A549 (cell line): ENCODE data around the gene NSMF. TPM values are rescaled to one million over a fixed set of nuclear protein-coding genes. Genes with fewer than 3 reads are reported as not detected.

ENCODE experiments used
- ATAC-seq, 2 experiments: fragments of 200-7000 bp in 1 of 2; fragments of >200 bp in 1 of 2; cut with Nextera tagmentation in 1 of 2; cut with Tn5 transposase in 1 of 2; 3 replicates each; pipeline versions ENCODE4 v1.8.0 to v1.9.1; 2018 to 2020; ENCODE audit warnings: mild to moderate bottlenecking in 1 of 2, moderate library complexity in 1 of 2
- CTCF ChIA-PET: fragments of 300-600 bp; sonication (Branson Sonifier 250); formaldehyde crosslinking; extraction: SDS; loops from one replicate; lab custom pipeline; 2021; ENCODE audit warnings: antibody characterized with exemption, inconsistent platforms; lab: Yijun Ruan, JAX
- POLR2A ChIA-PET: fragments of 350-600 bp; formaldehyde crosslinking; extraction: SDS; loops from one replicate; lab custom pipeline; 2021; ENCODE audit warnings: antibody characterized with exemption, inconsistent platforms; lab: Yijun Ruan, JAX
- DNase-seq, 2 experiments: peaks; one replicate each; pipeline versions ENCODE4 v3.0.0 to v3.0.0-alpha.2; 2011 to 2016; ENCODE audit warnings: low read depth in 1 of 2, low spot score in 1 of 2
- FAIRE-seq: peaks from 2 replicates; lab custom pipeline; 2011; peaks lifted over from hg19 to GRCh38; lab: Jason Lieb, UNC
- H3K27ac ChIP-seq, 2 experiments: fragments of >200 bp; sonication (Bioruptor Twin); formaldehyde crosslinking; 3 replicates each; pipeline ENCODE4 v1.5.1; 2016 to 2017
- H3K4me1 ChIP-seq: fragments of >200 bp; sonication (Bioruptor Twin); formaldehyde crosslinking; 3 replicates; pipeline ENCODE4 v1.6.1; 2016
- H3K4me2 ChIP-seq: fragments of >200 bp; sonication (Bioruptor Twin); formaldehyde crosslinking; 3 replicates; pipeline ENCODE4 v1.6.1; 2016
- H3K4me3 ChIP-seq: fragments of >200 bp; sonication (Bioruptor Twin); formaldehyde crosslinking; 3 replicates; pipeline ENCODE4 v1.5.1; 2016
- H3K9me3 ChIP-seq: fragments of >200 bp; sonication (Bioruptor Twin); formaldehyde crosslinking; 3 replicates; pipeline ENCODE4 v1.6.1; 2016
- ATOH8 ChIP-seq: fragments of 250-450 bp; sonication (Bioruptor Pico); IDR thresholded peaks from 2 replicates; pipeline ENCODE4 v1.5.0; 2020; ENCODE audit warnings: low read depth, mild to moderate bottlenecking, moderate library complexity
- CEBPB ChIP-seq, 2 experiments: fragments of >200 bp in 1 of 2; sonication (Bioruptor Twin) in 1 of 2; formaldehyde crosslinking in 1 of 2; IDR thresholded peaks; 2 replicates each; pipeline ENCODE4 v1.6.1; 2012 to 2016
- CHD2 ChIP-seq: fragments of 150-350 bp; IDR thresholded peaks from 2 replicates; pipeline ENCODE4 v1.6.1; 2014; ENCODE audit warnings: low read length; ENCODE audit not compliant: partially characterized antibody
- FOSB ChIP-seq: fragments of 250-450 bp; sonication (Bioruptor Pico); IDR thresholded peaks from 2 replicates; pipeline ENCODE4 v1.5.0; 2020; ENCODE audit warnings: mild to moderate bottlenecking, moderate library complexity
- GATA3 ChIP-seq: IDR thresholded peaks from 2 replicates; pipeline ENCODE4 v1.6.1; 2012; ENCODE audit warnings: borderline replicate concordance
- HEYL ChIP-seq: fragments of 250-450 bp; sonication (Bioruptor Pico); IDR thresholded peaks from 2 replicates; pipeline ENCODE4 v1.8.0; 2021; ENCODE audit warnings: mild to moderate bottlenecking, moderate library complexity
- HOXB13 ChIP-seq: fragments of 250-450 bp; sonication (Bioruptor Pico); IDR thresholded peaks from 2 replicates; pipeline ENCODE4 v1.5.0; 2020; ENCODE audit warnings: low read depth, mild to moderate bottlenecking, moderate library complexity
- JUN ChIP-seq, 2 experiments: fragments of >200 bp; sonication (Bioruptor Twin); formaldehyde crosslinking; IDR thresholded peaks; 2 replicates in 1 of 2; 3 replicates in 1 of 2; pipeline ENCODE4 v1.6.1; 2016 to 2017
- JUNB ChIP-seq: fragments of >200 bp; sonication (Bioruptor Twin); formaldehyde crosslinking; IDR thresholded peaks from 2 replicates; pipeline ENCODE4 v1.6.1; 2016
- KDM1A ChIP-seq: fragments of 200-600 bp; sonication (generic); IDR thresholded peaks from 2 replicates; pipeline ENCODE4 v1.6.1; 2016; ENCODE audit warnings: low read depth, mild to moderate bottlenecking
- KDM5A ChIP-seq: fragments of 200-600 bp; sonication (generic); IDR thresholded peaks from 2 replicates; pipeline ENCODE4 v1.6.1; 2016; ENCODE audit warnings: antibody characterized with exemption, mild to moderate bottlenecking
- MAFK ChIP-seq: fragments of 450-650 bp; IDR thresholded peaks from 2 replicates; pipeline ENCODE4 v1.6.1; 2014; ENCODE audit not compliant: partially characterized antibody
- NR3C1 ChIP-seq: fragments of >200 bp; sonication (Bioruptor Twin); formaldehyde crosslinking; IDR thresholded peaks from 3 replicates; pipeline ENCODE4 v1.6.1; 2017
- POLR2AphosphoS2 ChIP-seq: conservative IDR thresholded peaks from 2 replicates; pipeline ENCODE4 v1.6.1; 2012; ENCODE audit warnings: low read length, improper control_type of control experiment, inconsistent platforms
- REST ChIP-seq: fragments of 200-600 bp; sonication (generic); IDR thresholded peaks from 2 replicates; pipeline ENCODE4 v1.6.1; 2016; ENCODE audit warnings: antibody characterized with exemption, mild to moderate bottlenecking, moderate library complexity
- RFX5 ChIP-seq: fragments of 450-650 bp; IDR thresholded peaks from 2 replicates; pipeline ENCODE4 v1.7.1; 2014; ENCODE audit warnings: antibody characterized with exemption, mild to moderate bottlenecking, moderate library complexity
- SMC3 ChIP-seq: fragments of >200 bp; sonication (Bioruptor Twin); formaldehyde crosslinking; IDR thresholded peaks from 3 replicates; pipeline ENCODE4 v1.6.1; 2018; ENCODE audit warnings: inconsistent platforms
- TFCP2L1 ChIP-seq: fragments of 250-450 bp; sonication (Bioruptor Pico); IDR thresholded peaks from 2 replicates; pipeline ENCODE4 v1.5.0; 2021; ENCODE audit warnings: mild to moderate bottlenecking
- TP53 ChIP-seq: fragments of 250-450 bp; sonication (Bioruptor Pico); IDR thresholded peaks from 2 replicates; pipeline ENCODE4 v1.5.0; 2021; ENCODE audit warnings: mild to moderate bottlenecking, moderate library complexity
- WGBS: methylation state at CpG from one replicate; pipeline ENCODE4 v1.1.6; 2017; ENCODE audit errors: missing lambda C conversion rate; 5-methylcytosine and 5-hydroxymethylcytosine counted together
- polyA plus RNA-seq, 4 experiments: library from polyadenylated mRNA; depleted of rRNA in 3 of 4; stranded (reverse); fragments of >200 nt; fragmentation: RNase III in 1 of 4; extraction: RNeasy Plus Mini Kit Qiagen cat#74134 plus additional on column Dnase treatment in 1 of 4; gene quantifications; 2 replicates in 3 of 4; 3 replicates in 1 of 4; pipeline ENCODE4 v1.2.3, GENCODE V29; 2011 to 2017
- TF ChIP-seq, protein P1 (sequence below): fragments of 450-650 bp; IDR thresholded peaks from 2 replicates; pipeline ENCODE4 v1.6.1; 2014; ENCODE audit warnings: antibody characterized with exemption
- TF ChIP-seq, protein P2 (sequence below): IDR thresholded peaks from 2 replicates; pipeline ENCODE4 v1.6.1; 2012; ENCODE audit warnings: low read depth, borderline replicate concordance
- TF ChIP-seq, protein P3 (sequence below): fragments of >200 bp; sonication (Bioruptor Twin); formaldehyde crosslinking; IDR thresholded peaks from 2 replicates; pipeline ENCODE4 v1.6.1; 2016
- TF ChIP-seq, protein P4 (sequence below): IDR thresholded peaks from 2 replicates; pipeline ENCODE4 v1.6.1; 2012

NSMF gene
- polyA plus RNA-seq, 2 of the 4 experiments (the other 2 are of a cell fraction) = 16.0 to 29.2 TPM

GRCh38 chr9:137459152-137459600 lies at the start of gene NSMF (continued):
- TF ChIP-seq ATOH8 (0 out of 2 replicates have a peak, but pooled peaks have one; percentile 38), HEYL (CRISPR knock-in tag) (no peak; the same call in 1 of the 2 replicates), KDM1A (no peak), TFCP2L1 (no peak), FOSB (CRISPR knock-in tag) (no peak), REST (no peak), GATA3 (no peak), POLR2AphosphoS2 (no peak), CHD2 (no peak), CEBPB (IDR thresholded peaks at IDR 0.05) (no peak), SMC3 (no peak), RFX5 (peak; percentile 32; the same call in 1 of the 2 replicates), TP53 (CRISPR knock-in tag) (no peak), KDM5A (no peak), JUN (IDR thresholded peaks at IDR 0.05) (peak in 1 of 2 experiments; percentile 92; a peak in 3 of 5 replicates), HOXB13 (CRISPR knock-in tag) (no peak), MAFK (no peak), JUNB (no peak)
- TF ChIP-seq, protein P1, sequence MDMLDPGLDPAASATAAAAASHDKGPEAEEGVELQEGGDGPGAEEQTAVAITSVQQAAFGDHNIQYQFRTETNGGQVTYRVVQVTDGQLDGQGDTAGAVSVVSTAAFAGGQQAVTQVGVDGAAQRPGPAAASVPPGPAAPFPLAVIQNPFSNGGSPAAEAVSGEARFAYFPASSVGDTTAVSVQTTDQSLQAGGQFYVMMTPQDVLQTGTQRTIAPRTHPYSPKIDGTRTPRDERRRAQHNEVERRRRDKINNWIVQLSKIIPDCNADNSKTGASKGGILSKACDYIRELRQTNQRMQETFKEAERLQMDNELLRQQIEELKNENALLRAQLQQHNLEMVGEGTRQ = peak; percentile 36
- TF ChIP-seq, protein P2, sequence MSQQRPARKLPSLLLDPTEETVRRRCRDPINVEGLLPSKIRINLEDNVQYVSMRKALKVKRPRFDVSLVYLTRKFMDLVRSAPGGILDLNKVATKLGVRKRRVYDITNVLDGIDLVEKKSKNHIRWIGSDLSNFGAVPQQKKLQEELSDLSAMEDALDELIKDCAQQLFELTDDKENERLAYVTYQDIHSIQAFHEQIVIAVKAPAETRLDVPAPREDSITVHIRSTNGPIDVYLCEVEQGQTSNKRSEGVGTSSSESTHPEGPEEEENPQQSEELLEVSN = no peak
- TF ChIP-seq, protein P3, sequence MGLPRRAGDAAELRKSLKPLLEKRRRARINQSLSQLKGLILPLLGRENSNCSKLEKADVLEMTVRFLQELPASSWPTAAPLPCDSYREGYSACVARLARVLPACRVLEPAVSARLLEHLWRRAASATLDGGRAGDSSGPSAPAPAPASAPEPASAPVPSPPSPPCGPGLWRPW = no peak
- TF ChIP-seq, protein P4, sequence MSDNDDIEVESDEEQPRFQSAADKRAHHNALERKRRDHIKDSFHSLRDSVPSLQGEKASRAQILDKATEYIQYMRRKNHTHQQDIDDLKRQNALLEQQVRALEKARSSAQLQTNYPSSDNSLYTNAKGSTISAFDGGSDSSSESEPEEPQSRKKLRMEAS = peak; percentile 63; the same call in 1 of the 2 replicates

- CTCF ChIA-PET = interaction anchor here (1.0 to 1.9 kb wide), 10 partner anchors 14 to 220 kb away, joined by 3 to 10 read pairs (median 4); partner anchors contain the start of genes EXD3 and NOXA1
- H3K27ac ChIP-seq = no peak overlapping the region
- no peak for DNase-seq
- 91% methylated on average over 24 of the region's 26 CpGs for WGBS
- POLR2A ChIA-PET = interaction anchor here (0.7 kb wide), 1 partner anchor 84 kb away, joined by 3 read pairs; the partner anchor contains the start of genes EXD3 and NOXA1
- H3K4me2 ChIP-seq = no peak overlapping the region
- H3K4me1 ChIP-seq = peaks cover 13% of the 10 kb centered on the region; the same call in 2 of the 3 replicates
- TF ChIP-seq CHD2 (no peak), NR3C1 (no peak)
- H3K4me3 ChIP-seq = no peak overlapping the region
- no peaks in the 10 kb centered on the region for H3K9me3 ChIP-seq
- no peak for FAIRE-seq
- ATAC-seq = peak in 1 of 2 experiments; percentile 48; a peak in 2 of 6 replicates
These were observed 47.6 kb upstream of the NSMF start for GRCh38 chr9:137506702-137507171.
